ENCODE measurements around the gene ZBTB20.

Gene ZBTB20

DNA sequence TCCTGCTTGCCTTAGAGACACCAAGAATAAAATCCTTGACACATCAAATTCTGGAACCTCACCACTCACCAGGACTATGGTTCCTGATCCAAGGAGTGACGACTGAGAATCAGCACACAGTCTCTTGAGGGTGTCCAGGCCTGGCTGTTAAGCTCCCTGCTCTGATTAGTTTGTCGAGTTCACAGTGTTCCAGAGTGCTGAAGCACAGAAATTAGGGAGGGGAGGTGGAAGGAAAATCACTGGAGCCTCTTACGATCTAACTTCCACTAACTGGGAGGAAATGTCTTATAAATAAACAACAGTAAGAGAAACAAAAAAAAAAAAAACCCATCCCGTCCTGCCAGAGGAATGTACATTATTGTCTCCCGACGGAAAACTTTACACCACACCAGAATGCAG lies 523.0 kb downstream of the ZBTB20 start:
- H2AFZ ChIP-seq (ENCODE audit: low read depth, low read length): no peak overlapping the region

DNA sequence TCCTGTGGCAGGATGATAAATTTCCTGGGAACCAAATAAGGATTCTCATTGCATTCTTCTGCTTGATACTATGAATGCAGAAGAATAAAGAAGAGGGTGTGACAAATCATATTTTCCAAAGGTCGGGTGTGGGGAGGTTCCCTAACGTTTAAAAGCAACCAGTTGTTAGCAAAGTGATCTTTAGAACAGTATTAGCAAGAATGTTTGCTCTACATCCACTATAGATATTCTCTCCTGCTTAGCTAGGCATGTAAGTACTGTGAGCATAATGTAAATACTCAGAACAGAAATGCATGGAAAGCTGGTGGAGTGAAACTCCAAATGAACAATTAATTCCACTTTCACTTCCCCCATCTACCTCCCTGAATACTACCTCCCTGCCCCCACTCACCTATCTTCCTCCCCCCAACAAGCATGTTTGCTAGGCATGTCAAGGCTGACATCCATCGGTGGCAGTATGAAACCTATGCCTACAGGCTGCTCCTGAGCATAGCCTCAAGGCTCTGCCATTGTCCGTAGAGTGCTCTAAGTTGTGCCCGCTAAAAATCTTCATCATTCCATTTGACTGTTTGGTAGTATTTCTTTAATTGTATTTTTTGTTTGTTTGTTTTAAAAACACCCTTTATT lies 523.6 kb downstream of the ZBTB20 start:
- H3K9ac ChIP-seq (ENCODE audit: low read depth, low read length): no peak overlapping the region
- ATAC-seq (ENCODE audit: insufficient read depth, low read depth): no peak
- TF ChIP-seq, protein P1, sequence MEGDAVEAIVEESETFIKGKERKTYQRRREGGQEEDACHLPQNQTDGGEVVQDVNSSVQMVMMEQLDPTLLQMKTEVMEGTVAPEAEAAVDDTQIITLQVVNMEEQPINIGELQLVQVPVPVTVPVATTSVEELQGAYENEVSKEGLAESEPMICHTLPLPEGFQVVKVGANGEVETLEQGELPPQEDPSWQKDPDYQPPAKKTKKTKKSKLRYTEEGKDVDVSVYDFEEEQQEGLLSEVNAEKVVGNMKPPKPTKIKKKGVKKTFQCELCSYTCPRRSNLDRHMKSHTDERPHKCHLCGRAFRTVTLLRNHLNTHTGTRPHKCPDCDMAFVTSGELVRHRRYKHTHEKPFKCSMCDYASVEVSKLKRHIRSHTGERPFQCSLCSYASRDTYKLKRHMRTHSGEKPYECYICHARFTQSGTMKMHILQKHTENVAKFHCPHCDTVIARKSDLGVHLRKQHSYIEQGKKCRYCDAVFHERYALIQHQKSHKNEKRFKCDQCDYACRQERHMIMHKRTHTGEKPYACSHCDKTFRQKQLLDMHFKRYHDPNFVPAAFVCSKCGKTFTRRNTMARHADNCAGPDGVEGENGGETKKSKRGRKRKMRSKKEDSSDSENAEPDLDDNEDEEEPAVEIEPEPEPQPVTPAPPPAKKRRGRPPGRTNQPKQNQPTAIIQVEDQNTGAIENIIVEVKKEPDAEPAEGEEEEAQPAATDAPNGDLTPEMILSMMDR (IDR thresholded peaks at IDR 0.05; ENCODE audit: borderline replicate concordance, extremely low read depth, low read length, poor library complexity, severe bottlenecking): no peak
- TF ChIP-seq EZH2 (IDR thresholded peaks at IDR 0.05; ENCODE audit: borderline replicate concordance, low read depth, low read length, severe bottlenecking): no peak
- no peaks in the 10 kb centered on the region for H3K9me3 ChIP-seq (ENCODE audit: insufficient read depth, low read length, severe bottlenecking)
- no peak overlapping the region for H3K27ac ChIP-seq (ENCODE audit: low read length)
- no peak overlapping the region for H2AFZ ChIP-seq (ENCODE audit: low read depth, low read length)
- H3K4me1 ChIP-seq (ENCODE audit: insufficient read depth, low read length): peaks cover 8% of the 10 kb centered on the region; the same call in 1 of the 2 replicates
- H3K4me3 ChIP-seq (ENCODE audit: low read depth in 1 of 2, low read length in 2 of 2): no peak overlapping the region
- H4K20me1 ChIP-seq (ENCODE audit: insufficient read depth, low read length): no peaks in the 10 kb centered on the region
- no peaks in the 10 kb centered on the region for H3K36me3 ChIP-seq (ENCODE audit: insufficient read depth, low read length)
- H3K4me2 ChIP-seq (ENCODE audit: insufficient read depth, low read length): no peak overlapping the region
- no peaks in the 10 kb centered on the region for H3K79me2 ChIP-seq (ENCODE audit: insufficient read depth, low read length)
- no peak for DNase-seq
- H3K27me3 ChIP-seq (ENCODE audit: insufficient read depth, low read length, poor library complexity): no peaks in the 10 kb centered on the region

More for the DNA sequence above, 523.0 kb downstream of the ZBTB20 start:
- H3K79me2 ChIP-seq (ENCODE audit: insufficient read depth, low read length): no peaks in the 10 kb centered on the region
- no peak overlapping the region for H3K9ac ChIP-seq (ENCODE audit: low read depth, low read length)
- H3K9me3 ChIP-seq (ENCODE audit: insufficient read depth, low read length, severe bottlenecking): no peaks in the 10 kb centered on the region
- H3K4me2 ChIP-seq (ENCODE audit: insufficient read depth, low read length): no peak overlapping the region
- H3K4me3 ChIP-seq (ENCODE audit: low read depth in 1 of 2, low read length in 2 of 2): no peak overlapping the region
- no peaks in the 10 kb centered on the region for H3K27me3 ChIP-seq (ENCODE audit: insufficient read depth, low read length, poor library complexity)
- TF ChIP-seq, protein P1 (IDR thresholded peaks at IDR 0.05; ENCODE audit: borderline replicate concordance, extremely low read depth, low read length, poor library complexity, severe bottlenecking): no peak
- TF ChIP-seq EZH2 (IDR thresholded peaks at IDR 0.05; ENCODE audit: borderline replicate concordance, low read depth, low read length, severe bottlenecking): no peak
- no peak for DNase-seq
- ATAC-seq (ENCODE audit: insufficient read depth, low read depth): no peak
- H3K36me3 ChIP-seq (ENCODE audit: insufficient read depth, low read length): no peaks in the 10 kb centered on the region
- H3K4me1 ChIP-seq (ENCODE audit: insufficient read depth, low read length): peaks cover 8% of the 10 kb centered on the region; the same call in 1 of the 2 replicates
- H4K20me1 ChIP-seq (ENCODE audit: insufficient read depth, low read length): no peaks in the 10 kb centered on the region
- no peak overlapping the region for H3K27ac ChIP-seq (ENCODE audit: low read length)

DNA sequence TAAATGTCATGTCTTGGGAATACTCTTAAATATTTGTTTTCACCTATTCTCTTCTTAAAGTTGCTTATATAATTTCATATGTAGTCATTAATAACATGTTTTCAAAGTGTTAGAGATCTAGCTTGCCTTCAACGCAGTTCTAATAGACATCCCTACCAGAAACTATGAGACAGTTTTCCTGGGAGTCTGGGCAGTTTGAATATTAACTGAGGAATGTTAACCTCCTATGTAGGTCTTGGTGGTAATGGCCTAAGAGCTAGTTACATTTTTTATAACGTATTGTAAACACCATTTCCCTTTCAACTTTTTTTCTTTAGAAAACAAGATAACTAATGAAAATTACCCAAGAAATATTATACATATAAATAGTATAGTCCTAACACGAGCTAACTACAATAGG lies 525.1 kb downstream of the ZBTB20 start:
- DNase-seq (no peak), ATAC-seq (ENCODE audit: insufficient read depth, low read depth) (no peak)
- Histone ChIP-seq H2AFZ (ENCODE audit: low read depth, low read length) (no peak overlapping the region), H3K36me3 (ENCODE audit: insufficient read depth, low read length) (no peaks in the 10 kb centered on the region), H3K27me3 (ENCODE audit: insufficient read depth, low read length, poor library complexity) (no peaks in the 10 kb centered on the region), H3K4me2 (ENCODE audit: insufficient read depth, low read length) (no peak overlapping the region), H3K4me3 (ENCODE audit: low read depth in 1 of 2, low read length in 2 of 2) (no peak overlapping the region), H3K9ac (ENCODE audit: low read depth, low read length) (no peak overlapping the region), H3K4me1 (ENCODE audit: insufficient read depth, low read length) (peaks cover 8% of the 10 kb centered on the region; the same call in 1 of the 2 replicates), H3K27ac (ENCODE audit: low read length) (no peak overlapping the region), H3K9me3 (ENCODE audit: insufficient read depth, low read length, severe bottlenecking) (no peaks in the 10 kb centered on the region), H4K20me1 (ENCODE audit: insufficient read depth, low read length) (no peaks in the 10 kb centered on the region), H3K79me2 (ENCODE audit: insufficient read depth, low read length) (no peaks in the 10 kb centered on the region)
- TF ChIP-seq, protein P1 (IDR thresholded peaks at IDR 0.05; ENCODE audit: borderline replicate concordance, extremely low read depth, low read length, poor library complexity, severe bottlenecking): no peak

Measured in DND-41 (cell line).